Endodermal cell (in vitro differentiated cells): Measurements from ENCODE around the gene TMEM131L. TPM values are rescaled to one million over a fixed set of nuclear protein-coding genes. Genes with fewer than 3 reads are reported as not detected.
"Not testable (repeated sequence)": the region's sequence is repeated elsewhere in the genome, so short reads cannot be mapped to it uniquely, and the experiment has no call there.

Source experiments
- DNase-seq: peaks from one replicate; pipeline ENCODE4 v3.0.0-alpha.2; 2017
- H3K27ac ChIP-seq: 2 replicates; pipeline ENCODE4 v1.5.1; 2013; ENCODE audit warnings: mild to moderate bottlenecking, low read depth, low read length, moderate library complexity
- H3K27me3 ChIP-seq: 2 replicates; pipeline ENCODE4 v1.6.1; 2013; ENCODE audit warnings: mild to moderate bottlenecking, low read length, moderate library complexity; ENCODE audit not compliant: insufficient read depth, control insufficient read depth, poor library complexity, severe bottlenecking
- H3K36me3 ChIP-seq: 2 replicates; pipeline ENCODE4 v1.7.0; 2013; ENCODE audit warnings: mild to moderate bottlenecking, low read length, moderate library complexity; ENCODE audit not compliant: control insufficient read depth, insufficient read depth
- H3K4me1 ChIP-seq: one replicate; pipeline ENCODE4 v1.7.0; 2013; ENCODE audit warnings: low read length; ENCODE audit not compliant: control insufficient read depth, insufficient read depth
- H3K4me3 ChIP-seq: 2 replicates; pipeline ENCODE4 v1.5.1; 2013; ENCODE audit warnings: mild to moderate bottlenecking, low read length, moderate library complexity
- H3K9ac ChIP-seq: 2 replicates; pipeline ENCODE4 v1.6.1; 2013; ENCODE audit warnings: mild to moderate bottlenecking, low read length, moderate library complexity; ENCODE audit not compliant: poor library complexity, severe bottlenecking; ENCODE audit errors: extremely low read depth
- H3K9me3 ChIP-seq: 2 replicates; pipeline ENCODE4 v1.6.1; 2013; ENCODE audit warnings: mild to moderate bottlenecking, low read length, moderate library complexity; ENCODE audit not compliant: control insufficient read depth
- H3K27ac Mint-ChIP-seq: 2 replicates; pipeline ENCODE4 v1.8.0; 2020; ENCODE audit warnings: mixed read lengths
- H3K27me3 Mint-ChIP-seq: 2 replicates; pipeline ENCODE4 v1.8.0; 2021; ENCODE audit warnings: mild to moderate bottlenecking, mixed read lengths; ENCODE audit not compliant: insufficient read depth
- H3K36me3 Mint-ChIP-seq: 2 replicates; pipeline ENCODE4 v1.8.0; 2020; ENCODE audit warnings: low read depth, mixed read lengths
- H3K4me1 Mint-ChIP-seq: 2 replicates; pipeline ENCODE4 v1.8.0; 2020; ENCODE audit warnings: mixed read lengths
- H3K4me3 Mint-ChIP-seq: 2 replicates; pipeline ENCODE4 v1.8.0; 2020; ENCODE audit warnings: mild to moderate bottlenecking, moderate library complexity, mixed read lengths
- H3K9me3 Mint-ChIP-seq: 2 replicates; pipeline ENCODE4 v1.8.0; 2020; ENCODE audit warnings: mild to moderate bottlenecking, mixed read lengths
- CTCF ChIP-seq: fragments of 200-600 bp; sonication (generic); conservative IDR thresholded peaks from 2 replicates; pipeline ENCODE4 v1.5.0; 2021; ENCODE audit warnings: antibody characterized with exemption, mild to moderate bottlenecking
- WGBS, 2 experiments: methylation state at CpG; one replicate each; pipeline versions ENCODE4 v1.1.5 to v1.1.7; 2013; ENCODE audit warnings: missing lambda C conversion rate in 2 of 2, mixed read lengths in 1 of 2; ENCODE audit not compliant: insufficient coverage in 1 of 2, insufficient read length in 1 of 2; 5-methylcytosine and 5-hydroxymethylcytosine counted together
- total RNA-seq, 2 donors: library from RNA; stranded (reverse); fragmentation: NEBNext Ultra II Directional in 1 of 2; extraction: Animal tissue kit (Norgen Biotek cat#: 25700) in 1 of 2; gene quantifications; 2 replicates in 1 of 2; 3 replicates in 1 of 2; pipeline ENCODE4 v1.2.1, GENCODE V29; 2021

TMEM131L gene
- total RNA-seq, 2 donors from 2014 or later: 6.2 to 10.8 TPM

GRCh38 chr4:153458969-153459368 is 7.2 kb upstream of the TMEM131L start:
- peaks cover 2% of the 10 kb centered on the region for H3K27me3 Mint-ChIP-seq

GRCh38 chr4:153461549-153461948 is 4.6 kb upstream of the TMEM131L start:
- not testable (repeated sequence) for DNase-seq, H3K9me3 ChIP-seq, H3K9ac ChIP-seq, H3K36me3 ChIP-seq, H3K27ac Mint-ChIP-seq, H3K4me1 ChIP-seq, H3K36me3 Mint-ChIP-seq, H3K4me3 ChIP-seq, H3K4me3 Mint-ChIP-seq, H3K9me3 Mint-ChIP-seq, H3K27ac ChIP-seq
- Mint-ChIP-seq H3K27me3 (peaks cover 14% of the 10 kb centered on the region), H3K4me1 (peaks cover 14% of the 10 kb centered on the region)
- WGBS, 2 experiments: 86 to 94% methylated on average over 1 to 4 of the region's 4 CpGs
- H3K27me3 ChIP-seq: peaks cover 21% of the 10 kb centered on the region

More at GRCh38 chr4:153458969-153459368, 7.2 kb upstream of the TMEM131L start:
- no peak overlapping the region for H3K27ac ChIP-seq
- Mint-ChIP-seq H3K36me3 (no peaks in the 10 kb centered on the region), H3K4me3 (no peak overlapping the region), H3K27ac (no peak overlapping the region), H3K4me1 (no peaks in the 10 kb centered on the region), H3K9me3 (peaks cover 3% of the 10 kb centered on the region)
- no peak overlapping the region for H3K9ac ChIP-seq
- no peak overlapping the region for H3K4me3 ChIP-seq
- WGBS, 2 experiments: 68% methylated on average over 1 of the region's 1 CpG; no CpG with 5 or more reads in 1 of the 2 experiments
- H3K9me3 ChIP-seq: no peaks in the 10 kb centered on the region
- no peaks in the 10 kb centered on the region for H3K4me1 ChIP-seq
- no peak for DNase-seq
- H3K27me3 ChIP-seq: peaks cover 2% of the 10 kb centered on the region
- H3K36me3 ChIP-seq: no peaks in the 10 kb centered on the region
- TF ChIP-seq CTCF: no peak

- TF ChIP-seq CTCF: no peak
- Mint-ChIP-seq H3K27me3 (peaks cover 14% of the 10 kb centered on the region), H3K4me3 (no peak overlapping the region), H3K27ac (no peak overlapping the region), H3K4me1 (peaks cover 21% of the 10 kb centered on the region), H3K9me3 (no peaks in the 10 kb centered on the region), H3K36me3 (no peaks in the 10 kb centered on the region)
- Histone ChIP-seq H3K9ac (no peak overlapping the region), H3K36me3 (no peaks in the 10 kb centered on the region), H3K9me3 (no peaks in the 10 kb centered on the region), H3K27me3 (peaks cover 21% of the 10 kb centered on the region), H3K4me1 (no peaks in the 10 kb centered on the region), H3K4me3 (no peak overlapping the region), H3K27ac (no peak overlapping the region)
- 82 to 97% methylated on average over 1 of the region's 1 CpG for WGBS, 2 experiments
- no peak for DNase-seq
Observed at GRCh38 chr4:153464068-153464467, 2.1 kb upstream of the TMEM131L start.

- H3K4me3 Mint-ChIP-seq: peak overlapping the region; percentile 79
- no peak overlapping the region for H3K27ac ChIP-seq
- no peak for TF ChIP-seq CTCF
- H3K4me1 Mint-ChIP-seq: peaks cover 21% of the 10 kb centered on the region
- no peaks in the 10 kb centered on the region for H3K9me3 ChIP-seq
- no peaks in the 10 kb centered on the region for H3K36me3 Mint-ChIP-seq
- H3K27ac Mint-ChIP-seq: no peak overlapping the region
- 56 to 88% methylated on average over 2 to 4 of the region's 4 CpGs for WGBS, 2 experiments
- peaks cover 14% of the 10 kb centered on the region for H3K27me3 Mint-ChIP-seq
- H3K4me1 ChIP-seq: no peaks in the 10 kb centered on the region
- no peak for DNase-seq
- no peaks in the 10 kb centered on the region for H3K9me3 Mint-ChIP-seq
- peak overlapping the region; percentile 81 for H3K4me3 ChIP-seq
- no peaks in the 10 kb centered on the region for H3K36me3 ChIP-seq
- H3K9ac ChIP-seq: no peak overlapping the region
- peaks cover 21% of the 10 kb centered on the region for H3K27me3 ChIP-seq
Observed at GRCh38 chr4:153465140-153465539, 1.0 kb upstream of the TMEM131L start.
